Right lobe of liver (tissue), 4 donors: ENCODE data around the gene ERCC2.

Experiments
- POLR2A ChIP-seq: fragments of 450-650 bp; IDR thresholded peaks from one replicate; pipeline ENCODE4 v1.6.1; 2017; ENCODE audit warnings: antibody characterized with exemption, mild to moderate bottlenecking
- TF ChIP-seq, protein P1 (sequence below), 4 donors: fragments of 200-600 bp in 3 of 4; fragments of 450-650 bp in 1 of 4; IDR thresholded peaks; one replicate each; pipeline versions ENCODE4 v1.5.1 to v1.8.0; 2016 to 2022; ENCODE audit warnings: antibody characterized with exemption in 4 of 4, mild to moderate bottlenecking in 2 of 4
- donor health status: DM: no; HTN: no; CAD: no.
- donor health status: DM: no; HTN: no; CAD: no.
- donor health status: DM: no; HTN: yes; CAD: no.

GRCh38 chr19:45362291-45362690 lies 8.1 kb downstream of the ERCC2 start:
- TF ChIP-seq POLR2A, result no peak
- TF ChIP-seq, protein P1, sequence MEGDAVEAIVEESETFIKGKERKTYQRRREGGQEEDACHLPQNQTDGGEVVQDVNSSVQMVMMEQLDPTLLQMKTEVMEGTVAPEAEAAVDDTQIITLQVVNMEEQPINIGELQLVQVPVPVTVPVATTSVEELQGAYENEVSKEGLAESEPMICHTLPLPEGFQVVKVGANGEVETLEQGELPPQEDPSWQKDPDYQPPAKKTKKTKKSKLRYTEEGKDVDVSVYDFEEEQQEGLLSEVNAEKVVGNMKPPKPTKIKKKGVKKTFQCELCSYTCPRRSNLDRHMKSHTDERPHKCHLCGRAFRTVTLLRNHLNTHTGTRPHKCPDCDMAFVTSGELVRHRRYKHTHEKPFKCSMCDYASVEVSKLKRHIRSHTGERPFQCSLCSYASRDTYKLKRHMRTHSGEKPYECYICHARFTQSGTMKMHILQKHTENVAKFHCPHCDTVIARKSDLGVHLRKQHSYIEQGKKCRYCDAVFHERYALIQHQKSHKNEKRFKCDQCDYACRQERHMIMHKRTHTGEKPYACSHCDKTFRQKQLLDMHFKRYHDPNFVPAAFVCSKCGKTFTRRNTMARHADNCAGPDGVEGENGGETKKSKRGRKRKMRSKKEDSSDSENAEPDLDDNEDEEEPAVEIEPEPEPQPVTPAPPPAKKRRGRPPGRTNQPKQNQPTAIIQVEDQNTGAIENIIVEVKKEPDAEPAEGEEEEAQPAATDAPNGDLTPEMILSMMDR (IDR thresholded peaks at IDR 0.05), result no peak
